ENCODE results near the gene TINCR. TPM values are rescaled to one million over a fixed set of nuclear protein-coding genes. Genes with fewer than 3 reads are reported as not detected.

The TINCR gene
- 0.60 to 0.85 TPM (median 0.76 TPM) in 3 replicates for total RNA-seq (2021)
- Bru-seq, nascent RNA = percentile 26 among the genes with signal in this experiment
- long read RNA-seq, experiment 1, partial matches to known transcripts = 0 of 3 reads
- long read RNA-seq, experiment 1, other reads (novel, unspliced or antisense) = 1 of 3 reads
- long read RNA-seq, experiment 2, partial matches to known transcripts = 0 of 3 reads
- long read RNA-seq, experiment 2, other reads (novel, unspliced or antisense) = 3 of 3 reads
- long read RNA-seq, experiment 3 = 0 reads

GRCh38 chr19:5567360-5567969, at the start of gene TINCR:
Gene TINCR, minus strand, starts transcription at chr19:5567953.
- Mint-ChIP-seq H3K9me3 (peaks cover 13% of the 10 kb centered on the region; the same call in 1 of the 2 replicates), H3K4me1 (no peaks in the 10 kb centered on the region), H3K27me3 (ENCODE audit: low read depth) (peaks cover 16% of the 10 kb centered on the region), H3K27ac (no peak within 1 kb of the TSS), H3K36me3 (no peaks in the 10 kb centered on the region), H3K4me3 (peak within 1 kb of the TSS; percentile 52)
- DNase-seq (ENCODE audit: low spot score) = peak; percentile 64
- POLR2A ChIA-PET = no interaction called here
- CTCF ChIA-PET = interaction anchor here (0.6 to 1.6 kb wide), 26 partner anchors 8 to 970 kb away, joined by 3 to 23 read pairs (median 4); partner anchors contain the start of genes SAFB and SAFB2
- ATAC-seq = peak; percentile 81
- TF ChIP-seq TEAD4 (CRISPR knock-in tag; IDR thresholded peaks at IDR 0.05) = no peak
- no peak for TF ChIP-seq TCF7 (CRISPR knock-in tag; IDR thresholded peaks at IDR 0.05; ENCODE audit: low read depth)
- no peak for TF ChIP-seq NR2C2 (CRISPR knock-in tag; IDR thresholded peaks at IDR 0.05)
- TF ChIP-seq FOXJ3 (CRISPR knock-in tag; IDR thresholded peaks at IDR 0.05; ENCODE audit: borderline replicate concordance) = no peak
- no peak for TF ChIP-seq ZSCAN18 (CRISPR knock-in tag; IDR thresholded peaks at IDR 0.05)
- TF ChIP-seq NR3C1 (CRISPR knock-in tag; conservative IDR thresholded peaks at IDR 0.05; ENCODE audit: low read depth) = 0 out of 2 replicates have a peak, but pooled peaks have one; percentile 46
- TF ChIP-seq ZBTB43 (CRISPR knock-in tag; IDR thresholded peaks at IDR 0.05) = no peak
- TF ChIP-seq E2F5 (CRISPR knock-in tag; IDR thresholded peaks at IDR 0.05) = 0 out of 2 replicates have a peak, but pooled peaks have one; percentile 27
- no peak for TF ChIP-seq ATF1 (CRISPR knock-in tag; IDR thresholded peaks at IDR 0.05)
- no peak for TF ChIP-seq FOXP4 (CRISPR knock-in tag; IDR thresholded peaks at IDR 0.05)
- no peak for TF ChIP-seq ZNF671 (CRISPR knock-in tag; IDR thresholded peaks at IDR 0.05)
- TF ChIP-seq ARID4B (CRISPR knock-in tag; IDR thresholded peaks at IDR 0.05; ENCODE audit: borderline replicate concordance) = no peak
- TF ChIP-seq FOXK1 (CRISPR knock-in tag; IDR thresholded peaks at IDR 0.05) = 0 out of 2 replicates have a peak, but pooled peaks have one; percentile 28
- TF ChIP-seq JUN (CRISPR knock-in tag; IDR thresholded peaks at IDR 0.05) = no peak
- no peak for TF ChIP-seq RELA (CRISPR knock-in tag; IDR thresholded peaks at IDR 0.05; ENCODE audit: borderline replicate concordance)
- TF ChIP-seq E2F4 (CRISPR knock-in tag; IDR thresholded peaks at IDR 0.05; ENCODE audit: borderline replicate concordance, low read depth) = no peak
- no peak for TF ChIP-seq OVOL2 (CRISPR knock-in tag; IDR thresholded peaks at IDR 0.05; ENCODE audit: borderline replicate concordance)
- no peak for TF ChIP-seq ZNF512 (CRISPR knock-in tag; IDR thresholded peaks at IDR 0.05; ENCODE audit: borderline replicate concordance)
- TF ChIP-seq JAZF1 (CRISPR knock-in tag; IDR thresholded peaks at IDR 0.05) = no peak
- TF ChIP-seq ZNF138 (CRISPR knock-in tag; conservative IDR thresholded peaks at IDR 0.05) = no peak

All from WTC11 (cell line).